Mammary epithelial cell (primary cell): Measurements from ENCODE around the gene ATP8B3.

Experiments
- EZH2 ChIP-seq: IDR thresholded peaks from 2 replicates; pipeline ENCODE4 v1.6.1; 2012; ENCODE audit warnings: low read length, inconsistent platforms, borderline replicate concordance
- TF ChIP-seq, protein P1 (sequence below), 2 donors: IDR thresholded peaks in 1 of 2; conservative IDR thresholded peaks in 1 of 2; 2 replicates each; pipeline ENCODE4 v1.5.1; 2011 to 2012; ENCODE audit warnings: inconsistent platforms in 2 of 2, low read length in 2 of 2, mild to moderate bottlenecking in 2 of 2, control low read depth in 1 of 2, low read depth in 1 of 2; ENCODE audit not compliant: insufficient read depth in 1 of 2; ENCODE audit errors: extremely low read depth in 1 of 2

DNA sequence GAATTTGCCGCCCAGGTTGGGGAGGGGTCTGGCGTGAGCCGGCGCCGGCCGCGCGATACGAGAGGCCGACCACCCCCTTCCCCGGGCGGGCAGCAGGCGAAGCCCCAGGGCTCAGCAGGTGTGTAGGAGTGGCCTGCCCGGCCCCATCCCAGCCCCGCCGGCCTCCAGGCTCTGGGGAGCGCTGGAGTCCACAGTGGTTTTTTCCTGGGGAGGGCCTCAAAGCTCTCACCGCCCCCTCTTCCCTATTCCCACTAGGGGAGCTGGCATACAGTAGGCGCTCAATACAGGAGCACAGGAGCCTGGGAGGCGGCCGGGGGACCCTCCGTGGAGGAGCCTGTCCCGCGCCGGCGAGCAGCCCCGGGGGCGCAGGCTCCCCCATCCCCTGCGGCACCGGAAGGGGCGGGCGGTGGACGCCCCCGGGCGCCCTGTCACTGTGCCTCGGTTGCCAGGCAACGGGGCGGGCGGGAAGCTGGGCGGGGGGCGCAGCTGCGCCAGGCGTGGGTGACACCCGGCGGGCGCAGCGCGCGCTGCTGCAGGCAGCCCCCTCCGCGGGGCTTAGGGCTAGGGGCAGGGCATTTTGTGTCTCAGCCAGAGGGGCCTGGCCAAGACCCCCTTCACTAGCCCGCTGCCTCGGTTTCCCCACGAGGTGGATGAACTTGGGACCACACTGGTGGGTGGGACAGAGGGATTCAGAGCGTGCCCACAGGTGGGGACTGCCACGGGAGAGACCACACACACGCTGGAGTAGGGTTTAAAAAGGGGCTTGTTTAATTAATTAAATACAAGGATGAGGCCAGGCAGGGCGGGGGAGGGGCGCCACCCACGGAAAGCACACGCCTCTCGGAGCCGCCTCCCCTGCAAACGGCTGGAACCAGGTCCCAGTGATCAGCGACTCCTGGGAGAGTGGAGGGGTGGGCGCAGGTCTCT, 39.8 kb upstream of the ATP8B3 start:
- TF ChIP-seq, protein P1, sequence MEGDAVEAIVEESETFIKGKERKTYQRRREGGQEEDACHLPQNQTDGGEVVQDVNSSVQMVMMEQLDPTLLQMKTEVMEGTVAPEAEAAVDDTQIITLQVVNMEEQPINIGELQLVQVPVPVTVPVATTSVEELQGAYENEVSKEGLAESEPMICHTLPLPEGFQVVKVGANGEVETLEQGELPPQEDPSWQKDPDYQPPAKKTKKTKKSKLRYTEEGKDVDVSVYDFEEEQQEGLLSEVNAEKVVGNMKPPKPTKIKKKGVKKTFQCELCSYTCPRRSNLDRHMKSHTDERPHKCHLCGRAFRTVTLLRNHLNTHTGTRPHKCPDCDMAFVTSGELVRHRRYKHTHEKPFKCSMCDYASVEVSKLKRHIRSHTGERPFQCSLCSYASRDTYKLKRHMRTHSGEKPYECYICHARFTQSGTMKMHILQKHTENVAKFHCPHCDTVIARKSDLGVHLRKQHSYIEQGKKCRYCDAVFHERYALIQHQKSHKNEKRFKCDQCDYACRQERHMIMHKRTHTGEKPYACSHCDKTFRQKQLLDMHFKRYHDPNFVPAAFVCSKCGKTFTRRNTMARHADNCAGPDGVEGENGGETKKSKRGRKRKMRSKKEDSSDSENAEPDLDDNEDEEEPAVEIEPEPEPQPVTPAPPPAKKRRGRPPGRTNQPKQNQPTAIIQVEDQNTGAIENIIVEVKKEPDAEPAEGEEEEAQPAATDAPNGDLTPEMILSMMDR (conservative IDR thresholded peaks at IDR 0.05 in 1 of 2, IDR thresholded peaks at IDR 0.05 in 1 of 2; ENCODE audit: extremely low read depth in 1 of 2, insufficient read depth in 1 of 2, low read depth in 1 of 2, low read length in 2 of 2): no peak
- no peak for TF ChIP-seq EZH2
